Measurements from ENCODE around the gene GRAMD2B. TPM values are rescaled to one million over a fixed set of nuclear protein-coding genes. Genes with fewer than 3 reads are reported as not detected.

Gene GRAMD2B
- total and polyA plus RNA-seq, 2 of the 8 experiments (the other 6 are each of a cell fraction or from before 2014, with no cell fraction given), result 6.4 to 9.4 TPM

GRCh38 chr5:126499278-126499677 lies 76.1 kb downstream of the GRAMD2B start:
- Histone ChIP-seq H3K79me1 (ENCODE audit: low read depth, low read length) (no peaks in the 10 kb centered on the region), H3K36me3 (ENCODE audit: control insufficient read depth in 2 of 4, insufficient read depth in 4 of 4, low read length in 3 of 4) (peaks cover 0 to 3% (median 0%) of the 10 kb centered on the region in 4 experiments; a peak in 2 of 8 replicates), H3K56ac (replicated peaks; ENCODE audit: insufficient read length, low read depth, low read length) (no peak overlapping the region), H3K4me1 (replicated peaks in 1 of 4; ENCODE audit: control insufficient read depth in 3 of 4, insufficient read depth in 4 of 4, low read length in 3 of 4) (no peaks in the 10 kb centered on the region; a peak in 1 of 7 replicates), H2BK120ac (replicated peaks; ENCODE audit: low read depth, low read length) (no peak overlapping the region), H3K4me3 (ENCODE audit: extremely low read depth in 1 of 4, insufficient read depth in 2 of 4, low read depth in 3 of 4, low read length in 4 of 4) (no peak overlapping the region), H3K23ac (ENCODE audit: insufficient read length) (no peak overlapping the region), H3K9ac (replicated peaks in 1 of 4; ENCODE audit: extremely low read depth in 1 of 4, low read depth in 3 of 4, low read length in 3 of 4) (no peak overlapping the region), H2BK15ac (ENCODE audit: low read length) (no peak overlapping the region), H3K23me2 (ENCODE audit: low read depth, low read length) (no peaks in the 10 kb centered on the region), H3K79me2 (ENCODE audit: control insufficient read depth in 1 of 2, insufficient read depth in 2 of 2, low read length in 2 of 2) (no peaks in the 10 kb centered on the region), H3K4me2 (ENCODE audit: insufficient read depth in 1 of 2, low read depth in 2 of 2, low read length in 2 of 2) (no peak overlapping the region), H2BK12ac (ENCODE audit: low read depth, low read length) (no peak overlapping the region), H3K27me3 (replicated peaks in 1 of 4; ENCODE audit: control insufficient read depth in 3 of 4, extremely low read depth in 1 of 4, insufficient read depth in 3 of 4, low read length in 3 of 4) (no peaks in the 10 kb centered on the region), H3K18ac (ENCODE audit: extremely low read depth, low read length) (no peak overlapping the region), H2BK5ac (ENCODE audit: low read depth, low read length) (no peak overlapping the region), H4K91ac (replicated peaks; ENCODE audit: insufficient read length, low read length) (no peak overlapping the region), H3K9me3 (ENCODE audit: insufficient read depth in 2 of 2, low read depth in 1 of 2, low read length in 1 of 2) (no peaks in the 10 kb centered on the region), H2AK5ac (ENCODE audit: low read depth, low read length) (no peak overlapping the region), H3K27ac (ENCODE audit: low read depth, low read length) (no peak overlapping the region), H3K14ac (ENCODE audit: insufficient read length) (no peak overlapping the region), H3K4ac (replicated peaks; ENCODE audit: insufficient read length, low read depth, low read length) (no peak overlapping the region), H2AFZ (ENCODE audit: low read length) (no peak overlapping the region), H2BK20ac (ENCODE audit: low read length) (no peak overlapping the region), H4K20me1 (replicated peaks in 1 of 2; ENCODE audit: control insufficient read depth in 1 of 2, insufficient read depth in 2 of 2, low read length in 2 of 2) (no peaks in the 10 kb centered on the region), H4K8ac (ENCODE audit: extremely low read depth, insufficient read depth, low read length) (no peak overlapping the region), H4K5ac (ENCODE audit: insufficient read length, low read depth, low read length) (no peak overlapping the region)
- ChIA-PET CTCF (ENCODE audit: partially characterized antibody) (interaction anchor here (0.7 to 4.1 kb wide), 34 partner anchors 9 to 994 kb away, joined by 3 to 87 read pairs (median 6); partner anchors contain the start of gene GRAMD2B), POLR2A (ENCODE audit: partially characterized antibody) (interaction anchor here (1.5 kb wide), 1 partner anchor 44 kb away, joined by 3 read pairs; no protein-coding TSS in a partner anchor)
- WGBS, 2 experiments (ENCODE audit: extremely low coverage in 1 of 2, insufficient coverage in 1 of 2, insufficient read length in 1 of 2, insufficient replicate concordance in 2 of 2, low coverage in 1 of 2, low lambda C conversion rate in 2 of 2, missing lambda C conversion rate in 1 of 2), result 91% methylated on average over 2 of the region's 2 CpGs; no CpG with 5 or more reads in 1 of the 2 experiments
- TF ChIP-seq SIX5 (IDR thresholded peaks at IDR 0.05; ENCODE audit: low read depth, low read length) (no peak), KDM1A (IDR thresholded peaks at IDR 0.05; ENCODE audit: borderline replicate concordance, low read length) (no peak), HDAC6 (IDR thresholded peaks at IDR 0.05; ENCODE audit: low read depth, low read length) (no peak), SIRT6 (IDR thresholded peaks at IDR 0.05; ENCODE audit: low read length) (no peak), RXRA (IDR thresholded peaks at IDR 0.05; ENCODE audit: insufficient read depth, low read depth, low read length) (no peak), TAF1 (IDR thresholded peaks at IDR 0.05; ENCODE audit: low read depth, low read length) (no peak), USF2 (IDR thresholded peaks at IDR 0.05; ENCODE audit: low read length) (no peak), RAD21 (IDR thresholded peaks at IDR 0.05 in 1 of 2, conservative IDR thresholded peaks at IDR 0.05 in 1 of 2; ENCODE audit: low read depth in 2 of 2, low read length in 2 of 2) (no peak), BACH1 (IDR thresholded peaks at IDR 0.05; ENCODE audit: low read length) (no peak), CTBP2 (IDR thresholded peaks at IDR 0.05; ENCODE audit: borderline replicate concordance, insufficient read depth, insufficient read length, low read length) (no peak), RNF2 (IDR thresholded peaks at IDR 0.05; ENCODE audit: borderline replicate concordance, low read depth, low read length, missing control alignments, poor library complexity, severe bottlenecking) (no peak), EGR1 (IDR thresholded peaks at IDR 0.05; ENCODE audit: borderline replicate concordance, low read depth, low read length) (no peak)
- DNase-seq (ENCODE audit: low read depth in 1 of 2, low spot score in 2 of 2) (no peak), FAIRE-seq (no peak)

Data from H1 (cell line).